Subcutaneous abdominal adipose tissue (tissue), 5 donors: ENCODE measurements around the gene FAM151B.
"Not testable (repeated sequence)": the region's sequence is repeated elsewhere in the genome, so short reads cannot be mapped to it uniquely, and the experiment has no call there.

ENCODE experiments used
- H3K27ac ChIP-seq: one replicate; pipeline ENCODE4 v1.7.0; 2013; ENCODE audit warnings: low read depth, mild to moderate bottlenecking, inconsistent platforms, low read length, moderate library complexity
- H3K27me3 ChIP-seq, 5 donors: one replicate each; pipeline ENCODE4 v1.7.0; 2013; ENCODE audit warnings: low read length in 5 of 5, inconsistent platforms in 1 of 5; ENCODE audit not compliant: control insufficient read depth in 5 of 5, insufficient read depth in 4 of 5
- H3K36me3 ChIP-seq, 5 donors: one replicate each; pipeline ENCODE4 v1.7.0; 2013; ENCODE audit warnings: low read length in 5 of 5; ENCODE audit not compliant: control insufficient read depth in 5 of 5, insufficient read depth in 5 of 5
- H3K4me1 ChIP-seq, 5 donors: one replicate each; pipeline ENCODE4 v1.7.0; 2013; ENCODE audit warnings: low read length in 5 of 5, mild to moderate bottlenecking in 3 of 5, moderate library complexity in 1 of 5; ENCODE audit not compliant: control insufficient read depth in 5 of 5, insufficient read depth in 5 of 5
- H3K4me3 ChIP-seq, 5 donors: one replicate each; pipeline ENCODE4 v1.7.0; 2013; ENCODE audit warnings: low read length in 5 of 5, low read depth in 1 of 5
- H3K9ac ChIP-seq, 5 donors: one replicate each; pipeline ENCODE4 v1.7.0; 2013; ENCODE audit warnings: low read length in 5 of 5, mild to moderate bottlenecking in 4 of 5, moderate library complexity in 3 of 5
- H3K9me3 ChIP-seq, 5 donors: one replicate each; pipeline ENCODE4 v1.7.0; 2013; ENCODE audit warnings: low read length in 5 of 5; ENCODE audit not compliant: control insufficient read depth in 5 of 5
- donor health status: healthy.
- donor health status: healthy.
- donor health status: healthy.
- donor health status: healthy.
- donor health status: healthy.

The FAM151B gene

DNA sequence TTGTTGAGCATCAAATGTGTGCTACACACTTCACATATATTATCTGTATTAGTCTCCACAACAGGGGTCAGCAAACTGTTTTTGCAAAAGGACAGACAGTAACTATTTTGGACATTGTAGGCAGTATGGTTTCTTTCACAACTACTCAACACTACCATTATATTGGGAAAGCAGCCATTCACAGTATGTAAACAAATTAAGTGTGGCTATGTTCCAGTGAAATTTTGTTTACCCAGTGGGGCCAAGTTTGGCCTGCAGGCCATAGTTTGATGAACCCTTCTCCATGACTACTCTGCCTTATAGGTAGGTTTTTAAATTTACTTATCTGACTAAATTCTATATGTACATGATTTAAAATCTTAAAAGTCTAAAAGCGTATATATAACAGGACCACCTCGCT is 13.0 kb upstream of the FAM151B start:
- peaks cover 0 to 10% (median 0%) of the 10 kb centered on the region in 5 donors for H3K9me3 ChIP-seq
- H3K4me3 ChIP-seq, result no peak overlapping the region
- H3K4me1 ChIP-seq, result no peaks in the 10 kb centered on the region
- no peaks in the 10 kb centered on the region for H3K27me3 ChIP-seq
- no peak overlapping the region for H3K27ac ChIP-seq
- peaks cover 26 to 44% (median 26%) of the 10 kb centered on the region in 5 donors for H3K36me3 ChIP-seq
- H3K9ac ChIP-seq, result no peak overlapping the region

DNA sequence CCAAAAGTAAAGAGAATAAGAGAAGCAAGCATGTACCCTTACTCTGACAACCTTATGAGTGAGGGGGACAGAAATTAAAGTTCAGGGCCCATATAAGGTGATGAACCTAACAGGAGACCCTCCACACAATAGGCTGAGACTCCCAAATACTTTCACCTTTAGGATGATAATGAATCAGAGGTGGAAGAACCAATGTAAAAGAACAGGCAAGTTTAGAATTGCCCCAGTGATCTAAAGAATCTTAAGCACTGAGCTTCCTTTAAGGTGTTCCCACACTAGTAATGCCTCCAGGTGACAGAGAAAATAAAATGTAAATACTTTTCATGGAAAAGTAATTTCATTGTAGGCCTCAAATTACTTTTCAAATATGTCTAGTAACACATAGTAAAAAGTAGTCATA is 8.2 kb upstream of the FAM151B start:
- Histone ChIP-seq H3K36me3 (peaks cover 9 to 25% (median 13%) of the 10 kb centered on the region in 5 donors), H3K9me3 (peaks cover 0 to 14% (median 12%) of the 10 kb centered on the region in 5 donors), H3K27me3 (no peaks in the 10 kb centered on the region), H3K27ac (no peak overlapping the region), H3K4me3 (no peak overlapping the region), H3K9ac (no peak overlapping the region), H3K4me1 (peaks cover 0 to 3% (median 0%) of the 10 kb centered on the region in 5 donors)

DNA sequence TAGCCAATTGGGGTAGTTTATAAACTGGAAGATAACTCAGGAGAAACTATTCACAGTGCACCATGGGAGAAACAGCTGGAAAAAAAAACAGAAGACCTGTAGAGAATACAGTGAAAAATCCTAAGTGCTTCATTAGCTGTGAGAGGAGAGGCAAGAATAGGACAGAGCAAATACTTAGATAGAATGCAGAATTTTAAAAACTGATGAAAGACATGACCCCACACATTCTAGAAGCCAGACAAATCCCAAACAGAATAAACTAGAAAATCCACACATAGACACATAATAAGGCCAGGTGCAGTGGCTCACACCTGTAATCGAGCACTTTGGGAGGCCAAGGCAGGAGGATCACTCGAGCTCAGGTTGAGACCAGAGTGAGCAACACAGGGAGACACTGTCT is 7.5 kb upstream of the FAM151B start:
- Histone ChIP-seq H3K4me3 (no peak overlapping the region), H3K4me1 (peaks cover 0 to 3% (median 0%) of the 10 kb centered on the region in 5 donors), H3K9ac (no peak overlapping the region), H3K9me3 (peaks cover 0 to 14% (median 12%) of the 10 kb centered on the region in 5 donors), H3K27me3 (no peaks in the 10 kb centered on the region), H3K36me3 (peaks cover 3 to 18% (median 6%) of the 10 kb centered on the region in 5 donors), H3K27ac (no peak overlapping the region)

- no peak overlapping the region for H3K4me3 ChIP-seq
- no peak overlapping the region for H3K27ac ChIP-seq
- H3K27me3 ChIP-seq, result no peaks in the 10 kb centered on the region
- peaks cover 0 to 14% (median 12%) of the 10 kb centered on the region in 5 donors for H3K9me3 ChIP-seq
- peaks cover 0 to 3% (median 0%) of the 10 kb centered on the region in 5 donors for H3K4me1 ChIP-seq
- peaks cover 0 to 17% (median 3%) of the 10 kb centered on the region in 5 donors for H3K36me3 ChIP-seq
- H3K9ac ChIP-seq, result no peak overlapping the region
These were observed 6.6 kb upstream of the FAM151B start for GRCh38 chr5:80481019-80481893.

- peaks cover 0 to 13% (median 0%) of the 10 kb centered on the region in 5 donors for H3K36me3 ChIP-seq
- no peak overlapping the region for H3K4me3 ChIP-seq
- H3K4me1 ChIP-seq, result peaks cover 0 to 7% (median 4%) of the 10 kb centered on the region in 5 donors
- H3K9ac ChIP-seq, result no peak overlapping the region
- H3K9me3 ChIP-seq, result peaks cover 0 to 14% (median 12%) of the 10 kb centered on the region in 5 donors
- H3K27ac ChIP-seq, result no peak overlapping the region
- H3K27me3 ChIP-seq, result no peaks in the 10 kb centered on the region
These were observed 5.3 kb upstream of the FAM151B start for GRCh38 chr5:80482578-80482977.

DNA sequence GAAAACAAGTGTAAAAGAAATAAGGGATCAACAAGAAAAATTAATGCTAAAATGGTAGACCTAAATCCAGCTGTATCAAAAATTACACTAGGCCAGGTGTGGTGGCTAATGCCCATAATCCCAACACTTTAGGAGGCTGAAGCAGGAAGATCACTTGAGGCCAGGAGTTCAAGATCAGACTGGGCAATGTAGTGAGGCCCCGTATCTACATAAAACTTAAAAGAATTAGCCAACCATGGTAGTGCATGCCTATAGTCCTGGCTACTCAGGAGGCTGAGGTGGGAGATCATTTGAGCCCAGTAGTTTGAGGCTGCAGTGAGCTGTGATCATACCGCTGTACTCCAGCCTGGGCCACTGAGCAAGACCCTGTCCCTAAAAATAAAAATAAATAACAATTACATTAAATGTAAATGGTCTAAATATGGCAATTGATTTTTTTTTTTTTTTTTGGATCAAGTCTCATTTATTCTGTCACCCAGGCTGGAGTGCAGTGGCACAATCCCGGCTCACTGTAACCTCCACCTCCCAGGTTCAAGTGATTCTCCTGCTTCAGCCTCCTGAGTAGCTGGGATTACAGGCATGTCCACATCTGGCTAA is 4.2 kb upstream of the FAM151B start:
- Histone ChIP-seq H3K4me3 (peak overlapping the region in 1 of 5 donors; percentile 28), H3K27me3 (no peaks in the 10 kb centered on the region), H3K9ac (no peak overlapping the region), H3K36me3 (peaks cover 0 to 9% (median 0%) of the 10 kb centered on the region in 5 donors), H3K9me3 (peaks cover 0 to 14% (median 12%) of the 10 kb centered on the region in 5 donors), H3K4me1 (peaks cover 0 to 18% (median 13%) of the 10 kb centered on the region in 5 donors), H3K27ac (no peak overlapping the region)

- peaks cover 0 to 18% (median 14%) of the 10 kb centered on the region in 5 donors for H3K4me1 ChIP-seq
- no peaks in the 10 kb centered on the region for H3K27me3 ChIP-seq
- H3K4me3 ChIP-seq, result peak overlapping the region; percentile 83 to 98 (median 89)
- H3K9me3 ChIP-seq, result peaks cover 0 to 12% (median 11%) of the 10 kb centered on the region in 5 donors
- peak overlapping the region in 4 of 5 donors; percentile 55 to 85 (median 66) for H3K9ac ChIP-seq
- peak overlapping the region; percentile 60 for H3K27ac ChIP-seq
- no peaks in the 10 kb centered on the region for H3K36me3 ChIP-seq
These were observed 464 bp upstream of the FAM151B start for GRCh38 chr5:80487444-80487828.

DNA sequence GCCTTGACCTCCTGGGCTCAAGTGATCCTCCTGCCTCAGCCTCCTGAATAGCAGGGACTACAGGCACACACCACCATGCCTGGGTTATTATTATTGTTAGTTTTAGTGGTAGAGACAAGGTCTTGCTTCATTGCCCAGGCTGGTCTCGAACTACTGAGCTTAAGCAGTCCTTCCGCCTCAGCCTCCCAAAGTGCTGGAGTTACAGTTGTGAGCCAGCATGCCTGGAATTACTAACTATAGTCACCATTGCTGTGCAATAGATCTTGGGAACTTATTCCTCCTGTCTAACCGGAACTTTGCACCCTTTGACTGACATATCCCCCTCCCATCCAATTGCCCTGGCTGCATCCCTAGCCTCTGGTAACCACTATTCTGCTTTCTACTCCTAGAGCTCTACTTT is 3.4 kb downstream of the FAM151B start:
- H3K36me3 ChIP-seq, result no peaks in the 10 kb centered on the region
- H3K4me3 ChIP-seq, result no peak overlapping the region
- H3K9ac ChIP-seq, result no peak overlapping the region
- no peak overlapping the region for H3K27ac ChIP-seq
- H3K27me3 ChIP-seq, result no peaks in the 10 kb centered on the region
- no peaks in the 10 kb centered on the region for H3K9me3 ChIP-seq
- peaks cover 0 to 18% (median 14%) of the 10 kb centered on the region in 5 donors for H3K4me1 ChIP-seq

- H3K9ac ChIP-seq, result no peak overlapping the region
These were observed 4.8 kb downstream of the FAM151B start for GRCh38 chr5:80492741-80493140.

GRCh38 chr5:80493443-80493842 is 5.5 kb downstream of the FAM151B start:
- H3K27ac ChIP-seq, result not testable (repeated sequence)

More at GRCh38 chr5:80492741-80493140, 4.8 kb downstream of the FAM151B start:
- no peak overlapping the region for H3K27ac ChIP-seq
- no peaks in the 10 kb centered on the region for H3K36me3 ChIP-seq
- peaks cover 0 to 11% (median 9%) of the 10 kb centered on the region in 5 donors for H3K4me1 ChIP-seq
- no peaks in the 10 kb centered on the region for H3K27me3 ChIP-seq
- H3K9me3 ChIP-seq, result no peaks in the 10 kb centered on the region
- H3K4me3 ChIP-seq, result no peak overlapping the region

More at GRCh38 chr5:80493443-80493842, 5.5 kb downstream of the FAM151B start:
- not testable (repeated sequence) for H3K9me3 ChIP-seq, H3K36me3 ChIP-seq, H3K27me3 ChIP-seq, H3K4me1 ChIP-seq, H3K9ac ChIP-seq, H3K4me3 ChIP-seq
